Panc1 (cell line): ENCODE data around the gene NOP16. TPM values are rescaled to one million over a fixed set of nuclear protein-coding genes. Genes with fewer than 3 reads are reported as not detected.

Source experiments
- ATAC-seq: fragments of 200-7000 bp; cut with Tn5 transposase; 2 replicates; pipeline ENCODE4 v1.9.1; 2020; ENCODE audit warnings: mild to moderate bottlenecking, moderate library complexity
- BruUV-seq: library from RNA; stranded (reverse); fragments of 400-500 nt; replicated peaks from 2 replicates; lab custom pipeline; 2021; lab: Mats Ljungman, UMichigan
- CTCF ChIA-PET: fragments of 300-600 bp; sonication (Branson Sonifier 250); formaldehyde crosslinking; loops from one replicate; lab custom pipeline; 2022; ENCODE audit warnings: antibody characterized with exemption; lab: Charles Lee
- POLR2A ChIA-PET: fragments of 300-600 bp; sonication (Branson Sonifier 250); formaldehyde crosslinking; loops from one replicate; lab custom pipeline; 2022; ENCODE audit warnings: antibody characterized with exemption; lab: Charles Lee
- DNase-seq: peaks from one replicate; pipeline ENCODE4 v3.0.0-alpha.2; 2010; ENCODE audit warnings: low read depth, low spot score
- H3K27ac ChIP-seq: 2 replicates; pipeline ENCODE4 v1.5.1; 2011; ENCODE audit warnings: mild to moderate bottlenecking, low read length, inconsistent platforms
- H3K27me3 ChIP-seq: fragments of 200-500 bp; sonication (Bioruptor generic); 2 replicates; pipeline ENCODE4 v1.6.0; 2014; ENCODE audit warnings: low read length, inconsistent platforms; ENCODE audit not compliant: control insufficient read depth, insufficient read depth
- H3K36me3 ChIP-seq: fragments of 200-500 bp; sonication (Bioruptor generic); 2 replicates; pipeline ENCODE4 v1.5.1; 2014; ENCODE audit warnings: inconsistent platforms, mild to moderate bottlenecking, low read length, moderate library complexity; ENCODE audit not compliant: control insufficient read depth, insufficient read depth
- H3K4me1 ChIP-seq: 2 replicates; pipeline ENCODE4 v1.5.1; 2011; ENCODE audit warnings: inconsistent platforms, mild to moderate bottlenecking, low read length, moderate library complexity; ENCODE audit not compliant: control insufficient read depth, insufficient read depth
- H3K4me3 ChIP-seq, 2 experiments: 2 replicates each; pipeline ENCODE4 v1.5.1; 2011 to 2012; ENCODE audit warnings: low read depth in 2 of 2, low read length in 2 of 2, mild to moderate bottlenecking in 2 of 2, inconsistent platforms in 1 of 2, moderate library complexity in 1 of 2
- H3K9me3 ChIP-seq: fragments of 200-500 bp; sonication (Bioruptor generic); 2 replicates; pipeline ENCODE4 v1.5.1; 2014; ENCODE audit warnings: low read depth, mild to moderate bottlenecking, inconsistent platforms, low read length, moderate library complexity; ENCODE audit not compliant: control insufficient read depth, insufficient read depth
- CTCF ChIP-seq: fragments of 450-650 bp; IDR thresholded peaks from 2 replicates; pipeline ENCODE4 v1.5.1; 2017; ENCODE audit warnings: mild to moderate bottlenecking
- POLR2AphosphoS5 ChIP-seq: IDR thresholded peaks from 2 replicates; pipeline ENCODE4 v1.6.1; 2012; ENCODE audit warnings: mild to moderate bottlenecking, low read depth, low read length, moderate library complexity
- REST ChIP-seq, 2 experiments: IDR thresholded peaks; 2 replicates each; pipeline ENCODE4 v1.6.1; 2011 to 2012; ENCODE audit warnings: low read depth in 2 of 2, control low read depth in 1 of 2, low read length in 1 of 2, mild to moderate bottlenecking in 1 of 2, moderate library complexity in 1 of 2; ENCODE audit not compliant: insufficient read depth in 1 of 2
- SIN3A ChIP-seq: IDR thresholded peaks from 2 replicates; pipeline ENCODE4 v1.6.1; 2012; ENCODE audit warnings: low read depth, mild to moderate bottlenecking, low read length, moderate library complexity, borderline replicate concordance; ENCODE audit not compliant: insufficient read depth
- TCF7L2 ChIP-seq: IDR thresholded peaks from 2 replicates; pipeline ENCODE4 v1.6.1; 2011; ENCODE audit warnings: mild to moderate bottlenecking, low read depth, low read length, inconsistent platforms
- in situ Hi-C: cut with HindIII; loops from 2 replicates; pipeline ENCODE4 v1.10.0; 2016; ENCODE audit warnings: low sequenced_read_pairs, low pct_unique_long_range_greater_than_20kb
- intact Hi-C: fragments of 100-400 bp; cut with micrococcal nuclease; formaldehyde crosslinking; loops from one replicate; pipeline ENCODE4 v1.10.0; 2022; ENCODE audit not compliant: unreplicated experiment
- total RNA-seq: library from RNA; stranded (reverse); gene quantifications from one replicate; pipeline ENCODE4 v1.2.1, GENCODE V29; 2021; ENCODE audit not compliant: unreplicated experiment

The NOP16 gene
- total RNA-seq, 1 experiment from 2014 or later, result 76.2 TPM

- in situ Hi-C loops, result no loop called here
- H3K36me3 ChIP-seq, result no peaks in the 10 kb centered on the region
- no peaks in the 10 kb centered on the region for H3K9me3 ChIP-seq
- TF ChIP-seq REST (IDR thresholded peaks at IDR 0.05; ENCODE audit: insufficient read depth in 1 of 2, low read depth in 2 of 2, low read length in 1 of 2) (no peak), SIN3A (no peak), TCF7L2 (no peak), POLR2AphosphoS5 (no peak), CTCF (no peak)
- H3K27ac ChIP-seq, result no peak overlapping the region
- BruUV-seq, result no TSS peak
- DNase-seq, result no peak
- ATAC-seq, result no peak
- CTCF ChIA-PET, result no interaction called here
- peaks cover 16% of the 10 kb centered on the region; the same call in 1 of the 2 replicates for H3K4me1 ChIP-seq
- no peaks in the 10 kb centered on the region for H3K27me3 ChIP-seq
- intact Hi-C loops, result loop anchor here (10.0 kb wide), 1 partner anchor 82 kb away; no protein-coding TSS in a partner anchor
- no peak overlapping the region for H3K4me3 ChIP-seq
- POLR2A ChIA-PET, result no interaction called here
Observed at GRCh38 chr5:176412517-176413254, 24.3 kb upstream of the NOP16 start.

- POLR2A ChIA-PET, result no interaction called here
- CTCF ChIA-PET, result interaction anchor here (0.7 to 1.2 kb wide), 2 partner anchors 37 to 189 kb away, joined by 3 to 4 read pairs; no protein-coding TSS in a partner anchor
- Histone ChIP-seq H3K9me3 (no peaks in the 10 kb centered on the region), H3K27me3 (no peaks in the 10 kb centered on the region), H3K36me3 (no peaks in the 10 kb centered on the region), H3K27ac (no peak overlapping the region), H3K4me3 (no peak overlapping the region), H3K4me1 (peaks cover 9% of the 10 kb centered on the region; the same call in 1 of the 2 replicates)
- ATAC-seq (no peak), DNase-seq (no peak)
- in situ Hi-C loops (no loop called here), intact Hi-C loops (loop anchor here (10.0 kb wide), 1 partner anchor 84 kb away; no protein-coding TSS in a partner anchor)
- TF ChIP-seq TCF7L2 (no peak), REST (IDR thresholded peaks at IDR 0.05; ENCODE audit: insufficient read depth in 1 of 2, low read depth in 2 of 2, low read length in 1 of 2) (no peak), CTCF (no peak), SIN3A (no peak), POLR2AphosphoS5 (no peak)
- BruUV-seq, result no TSS peak
Observed at GRCh38 chr5:176410486-176411180, 22.2 kb upstream of the NOP16 start.
